Ovary (tissue), 9 donors: ENCODE measurements around the gene REC114. TPM values are rescaled to one million over a fixed set of nuclear protein-coding genes. Genes with fewer than 3 reads are reported as not detected.

Source experiments
- DNase-seq, 5 donors: peaks; one replicate each; pipeline ENCODE4 v3.0.0-alpha.2; 2019 to 2020
- H3K27ac ChIP-seq, 2 donors: fragments of 200-600 bp; one replicate each; pipeline versions ENCODE4 v1.5.1 to v1.8.0; 2019 to 2022
- H3K27me3 ChIP-seq: fragments of 200-600 bp; one replicate; pipeline ENCODE4 v1.8.0; 2022
- H3K36me3 ChIP-seq: fragments of 200-600 bp; sonication (generic); one replicate; pipeline ENCODE4 v1.5.1; 2019
- H3K4me1 ChIP-seq: one replicate; pipeline ENCODE4 v1.8.1; 2013; ENCODE audit warnings: mild to moderate bottlenecking, moderate library complexity; ENCODE audit not compliant: insufficient read depth
- H3K4me3 ChIP-seq: fragments of 200-600 bp; sonication (generic); one replicate; pipeline ENCODE4 v1.5.1; 2017
- H3K9me3 ChIP-seq, 2 donors: fragments of 200-600 bp in 1 of 2; sonication (generic) in 1 of 2; one replicate each; pipeline versions ENCODE4 v1.5.1 to v1.8.1; 2013 to 2019; ENCODE audit warnings: mild to moderate bottlenecking in 1 of 2, moderate library complexity in 1 of 2
- EP300 ChIP-seq: sonication (generic); formaldehyde crosslinking; IDR thresholded peaks from one replicate; pipeline ENCODE4 v1.6.1; 2017; ENCODE audit warnings: antibody characterized with exemption
- POLR2A ChIP-seq: fragments of 450-650 bp; IDR thresholded peaks from one replicate; pipeline ENCODE4 v1.6.1; 2017; ENCODE audit warnings: antibody characterized with exemption, mild to moderate bottlenecking, moderate library complexity
- WGBS, 3 donors: extraction: QIAGEN DNeasy Blood & Tissue Kit in 1 of 3; methylation state at CpG; one replicate each; pipeline versions ENCODE4 v1.1.5 to v1.1.7; 2013 to 2017; 5-methylcytosine and 5-hydroxymethylcytosine counted together
- intact Hi-C, 4 donors: fragments of 100-400 bp; cut with DNase I; formaldehyde crosslinking; loops; one replicate each; pipeline versions ENCODE4 v1.11.0 to v1.15.1; 2022 to 2023
- polyA plus RNA-seq, 2 donors: library from polyadenylated mRNA; stranded (reverse); fragments of 200-250 nt in 1 of 2; fragments of 350-450 nt in 1 of 2; fragmentation: Illumina TruSeq in 1 of 2; extraction: RNeasy Lipid Tissue Mini Kit (QIAGEN cat#74804) in 1 of 2; gene quantifications; one replicate each; pipeline ENCODE4 v1.2.3, GENCODE V29; 2013 to 2014
- total RNA-seq, 7 donors: library from RNA; depleted of rRNA in 2 of 7; stranded (reverse); fragments of >200 nt in 2 of 7; fragmentation: NEBNext Ultra II Directional in 3 of 7; extraction: Animal tissue kit (Norgen Biotek cat#: 25700) in 3 of 7; gene quantifications; one replicate each; pipeline versions ENCODE4 v1.1.0 to v1.2.4, GENCODE V29; 2016 to 2023
- TF ChIP-seq, protein P1 (sequence below), 3 donors: fragments of 450-650 bp in 2 of 3; fragments of 200-600 bp in 1 of 3; IDR thresholded peaks; one replicate each; pipeline versions ENCODE4 v1.5.1 to v1.8.0; 2016 to 2022; ENCODE audit warnings: antibody characterized with exemption in 3 of 3, mild to moderate bottlenecking in 1 of 3
- donor health status: DM: no; HTN: no; CAD: no; lungs with moderate emphysema.
- donor health status: DM: no; HTN: no; CAD: no.
- donor health status: Bipolar disorder and iron deficiency.
- donor health status: DM: yes; HTN: yes; CAD: no.
- donor health status: DM: no; HTN: no; CAD: no.
- donor health status: DM: yes; HTN: yes; CAD: no.

The REC114 gene
- total and polyA plus RNA-seq, 9 donors: 0.51 TPM; not detected in 8

DNA sequence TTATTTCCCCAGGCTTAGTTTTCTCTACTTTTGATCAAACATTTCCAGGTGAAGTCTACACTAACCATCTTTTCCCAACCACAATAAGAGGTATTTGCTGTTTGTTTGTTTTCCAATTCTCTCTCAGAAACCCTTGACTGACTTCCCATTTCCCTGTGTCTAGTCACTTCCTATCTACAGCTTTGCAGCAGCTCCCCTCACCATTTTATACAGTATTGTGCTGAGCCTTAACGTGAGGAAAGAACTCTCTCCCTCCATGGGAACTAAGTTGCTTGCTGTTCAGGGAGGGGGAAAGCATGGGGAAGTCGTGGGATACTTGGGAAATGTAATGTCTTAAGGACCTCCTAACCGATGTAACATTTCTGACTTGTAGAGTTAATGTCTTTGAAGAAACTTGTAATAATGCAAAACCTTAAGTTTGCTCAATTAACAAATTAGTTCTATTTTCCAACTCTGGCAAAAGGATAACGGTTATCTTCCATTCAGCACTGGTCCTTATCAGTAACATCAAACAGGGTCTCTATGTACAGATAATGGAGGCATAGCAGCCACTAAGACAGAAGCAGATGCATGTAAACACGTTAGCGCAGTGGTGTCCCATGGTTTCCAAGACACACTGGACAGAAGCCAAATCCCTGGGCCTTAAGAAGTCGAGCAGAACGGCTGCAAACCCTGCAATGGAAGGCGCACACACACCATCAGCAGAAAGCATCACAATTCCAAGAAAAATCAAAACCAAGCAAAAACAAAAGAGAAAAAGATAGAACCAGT lies 150.5 kb downstream of the REC114 start:
- DNase-seq: no peak
- Histone ChIP-seq H3K27me3 (no peaks in the 10 kb centered on the region), H3K36me3 (no peaks in the 10 kb centered on the region), H3K4me1 (peaks cover 7% of the 10 kb centered on the region), H3K9me3 (no peaks in the 10 kb centered on the region), H3K4me3 (no peak overlapping the region), H3K27ac (no peak overlapping the region)
- intact Hi-C loops: no loop called here
- no peak for TF ChIP-seq POLR2A
- TF ChIP-seq, protein P1, sequence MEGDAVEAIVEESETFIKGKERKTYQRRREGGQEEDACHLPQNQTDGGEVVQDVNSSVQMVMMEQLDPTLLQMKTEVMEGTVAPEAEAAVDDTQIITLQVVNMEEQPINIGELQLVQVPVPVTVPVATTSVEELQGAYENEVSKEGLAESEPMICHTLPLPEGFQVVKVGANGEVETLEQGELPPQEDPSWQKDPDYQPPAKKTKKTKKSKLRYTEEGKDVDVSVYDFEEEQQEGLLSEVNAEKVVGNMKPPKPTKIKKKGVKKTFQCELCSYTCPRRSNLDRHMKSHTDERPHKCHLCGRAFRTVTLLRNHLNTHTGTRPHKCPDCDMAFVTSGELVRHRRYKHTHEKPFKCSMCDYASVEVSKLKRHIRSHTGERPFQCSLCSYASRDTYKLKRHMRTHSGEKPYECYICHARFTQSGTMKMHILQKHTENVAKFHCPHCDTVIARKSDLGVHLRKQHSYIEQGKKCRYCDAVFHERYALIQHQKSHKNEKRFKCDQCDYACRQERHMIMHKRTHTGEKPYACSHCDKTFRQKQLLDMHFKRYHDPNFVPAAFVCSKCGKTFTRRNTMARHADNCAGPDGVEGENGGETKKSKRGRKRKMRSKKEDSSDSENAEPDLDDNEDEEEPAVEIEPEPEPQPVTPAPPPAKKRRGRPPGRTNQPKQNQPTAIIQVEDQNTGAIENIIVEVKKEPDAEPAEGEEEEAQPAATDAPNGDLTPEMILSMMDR (IDR thresholded peaks at IDR 0.05): no peak
- no peak for TF ChIP-seq EP300
- WGBS, 3 donors: 70 to 72% (median 71%) methylated on average over 9 of the region's 9 CpGs

DNA sequence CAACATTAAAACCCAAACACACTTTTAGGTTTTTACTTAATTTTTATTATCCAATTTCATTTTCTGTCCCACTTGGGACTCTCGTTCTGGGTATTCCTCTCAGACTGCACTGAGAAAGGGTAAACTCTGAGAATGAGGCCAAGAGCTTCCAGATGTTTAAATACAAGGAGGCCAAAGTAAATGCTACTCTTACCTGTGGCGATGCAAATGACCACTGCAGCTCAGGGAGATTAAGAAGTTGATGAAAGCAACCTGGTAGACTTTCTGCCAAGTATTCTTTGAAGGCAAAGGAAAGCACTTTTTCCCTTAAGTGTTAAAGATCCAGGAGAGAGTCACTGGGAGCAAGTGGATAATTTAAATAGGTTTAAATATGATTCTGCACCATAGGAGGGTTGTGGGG lies 151.1 kb downstream of the REC114 start:
- H3K27me3 ChIP-seq: no peaks in the 10 kb centered on the region
- intact Hi-C loops: no loop called here
- H3K9me3 ChIP-seq: no peaks in the 10 kb centered on the region
- H3K36me3 ChIP-seq: no peaks in the 10 kb centered on the region
- TF ChIP-seq EP300: no peak
- TF ChIP-seq, protein P1 (IDR thresholded peaks at IDR 0.05): no peak
- no peak for TF ChIP-seq POLR2A
- H3K4me3 ChIP-seq: no peak overlapping the region
- peaks cover 13% of the 10 kb centered on the region for H3K4me1 ChIP-seq
- DNase-seq: no peak
- no peak overlapping the region for H3K27ac ChIP-seq
- WGBS, 3 donors: 75 to 93% (median 87%) methylated on average over 2 of the region's 2 CpGs

DNA sequence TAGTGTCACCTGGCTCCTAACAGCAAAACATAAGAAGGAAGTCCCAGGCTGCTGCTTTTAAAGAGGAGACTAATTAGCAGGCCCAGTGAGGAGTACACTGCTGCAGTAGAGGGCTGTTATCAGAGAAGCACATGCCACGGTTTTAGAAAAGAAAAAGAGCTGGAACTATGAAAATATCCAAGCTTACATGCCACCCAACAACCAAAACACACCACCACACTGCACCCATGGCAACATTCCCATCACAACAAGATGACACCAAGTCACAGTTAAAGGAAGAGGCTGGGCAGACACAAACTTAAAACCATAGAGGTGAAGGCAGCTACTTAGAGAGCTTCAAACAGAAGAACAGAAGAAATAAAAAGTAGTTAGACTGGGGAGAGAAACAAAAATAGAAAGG lies 153.2 kb downstream of the REC114 start:
- no peak for DNase-seq
- TF ChIP-seq, protein P1 (IDR thresholded peaks at IDR 0.05): no peak
- no peak for TF ChIP-seq POLR2A
- TF ChIP-seq EP300: no peak
- Histone ChIP-seq H3K4me3 (no peak overlapping the region), H3K4me1 (peaks cover 20% of the 10 kb centered on the region), H3K36me3 (no peaks in the 10 kb centered on the region), H3K27me3 (no peaks in the 10 kb centered on the region), H3K9me3 (no peaks in the 10 kb centered on the region), H3K27ac (no peak overlapping the region)
- 9 to 17% (median 9%) methylated on average over 1 of the region's 1 CpG for WGBS, 3 donors
- intact Hi-C loops: no loop called here

DNA sequence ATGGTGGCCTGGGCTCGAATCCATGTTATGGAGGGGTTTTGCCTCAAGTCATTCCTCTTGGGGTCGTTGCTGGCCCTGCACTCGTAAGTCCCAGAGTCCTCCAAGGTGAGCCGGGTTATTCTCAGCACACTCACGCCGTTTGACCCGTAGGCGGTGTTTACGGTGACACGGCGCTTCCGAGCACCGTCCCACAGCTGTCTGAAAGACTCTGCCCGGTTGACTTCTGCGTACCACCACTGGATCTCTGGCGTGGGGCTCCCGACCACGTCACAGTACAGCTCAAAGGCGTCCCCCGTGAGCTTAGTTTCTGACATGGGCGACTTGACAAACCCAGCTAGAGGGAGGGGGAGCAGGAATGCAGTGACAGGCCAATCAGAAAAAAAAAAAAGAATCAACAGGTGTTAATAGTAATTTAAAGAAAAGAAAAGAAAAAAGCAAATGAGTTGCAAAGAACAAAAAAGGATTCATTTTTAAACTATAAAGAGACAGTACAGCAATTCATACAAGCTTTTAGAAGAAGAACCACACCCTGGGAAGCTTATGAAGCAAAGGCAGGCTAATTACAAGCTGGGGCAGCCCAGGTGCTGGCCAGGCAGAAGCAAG lies 154.2 kb downstream of the REC114 start:
- Histone ChIP-seq H3K4me3 (no peak overlapping the region), H3K27ac (no peak overlapping the region), H3K9me3 (no peaks in the 10 kb centered on the region), H3K36me3 (no peaks in the 10 kb centered on the region), H3K27me3 (no peaks in the 10 kb centered on the region), H3K4me1 (peaks cover 28% of the 10 kb centered on the region)
- WGBS, 3 donors: 93 to 96% (median 95%) methylated on average over 21 of the region's 21 CpGs
- TF ChIP-seq, protein P1 (IDR thresholded peaks at IDR 0.05): no peak
- no peak for TF ChIP-seq POLR2A
- TF ChIP-seq EP300: no peak
- DNase-seq: no peak
- intact Hi-C loops: no loop called here
